Omental fat pad (tissue), 4 donors: ENCODE data around the gene TEPSIN. TPM values are rescaled to one million over a fixed set of nuclear protein-coding genes. Genes with fewer than 3 reads are reported as not detected.

Experiments
- ATAC-seq: fragments of 150-250 bp; one replicate; pipeline ENCODE4 v1.9.1; 2016; ENCODE audit warnings: mild to moderate bottlenecking, moderate library complexity; ENCODE audit not compliant: low FRiP score
- DNase-seq: peaks from one replicate; pipeline ENCODE4 v3.0.0-alpha.2; 2019; ENCODE audit warnings: low spot score
- total RNA-seq, 4 donors: library from RNA; depleted of rRNA; stranded (reverse); fragments of >200 nt; gene quantifications; one replicate each; pipeline ENCODE4 v1.1.0, GENCODE V29; 2016
- TF ChIP-seq, protein P1 (sequence below), 3 donors: fragments of 450-650 bp; IDR thresholded peaks; one replicate each; pipeline ENCODE4 v1.5.1; 2016 to 2017; ENCODE audit warnings: antibody characterized with exemption in 3 of 3, mild to moderate bottlenecking in 3 of 3, moderate library complexity in 2 of 3

Gene TEPSIN
- total RNA-seq, 4 donors from 2014 or later, result 15.1 to 56.1 (median 33.2) TPM

DNA sequence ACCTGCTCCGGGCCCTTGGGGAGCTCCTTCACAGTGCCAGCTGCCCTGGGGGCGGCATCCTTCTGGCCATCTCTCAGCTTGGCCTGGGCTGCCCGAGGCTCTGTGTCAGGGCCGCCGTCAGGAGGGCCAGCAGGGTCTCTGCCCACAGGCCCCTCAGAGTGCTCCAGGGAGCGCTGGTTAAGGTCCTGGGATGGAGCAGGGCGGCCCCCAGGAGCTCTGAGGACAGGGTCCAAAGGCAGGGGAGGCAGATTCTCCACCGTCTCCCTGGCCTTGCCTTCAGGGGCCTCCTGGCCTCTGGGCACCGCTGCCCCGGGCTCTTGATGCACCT is 7.5 kb upstream of the TEPSIN start:
- DNase-seq (no peak), ATAC-seq (no peak)
- TF ChIP-seq, protein P1, sequence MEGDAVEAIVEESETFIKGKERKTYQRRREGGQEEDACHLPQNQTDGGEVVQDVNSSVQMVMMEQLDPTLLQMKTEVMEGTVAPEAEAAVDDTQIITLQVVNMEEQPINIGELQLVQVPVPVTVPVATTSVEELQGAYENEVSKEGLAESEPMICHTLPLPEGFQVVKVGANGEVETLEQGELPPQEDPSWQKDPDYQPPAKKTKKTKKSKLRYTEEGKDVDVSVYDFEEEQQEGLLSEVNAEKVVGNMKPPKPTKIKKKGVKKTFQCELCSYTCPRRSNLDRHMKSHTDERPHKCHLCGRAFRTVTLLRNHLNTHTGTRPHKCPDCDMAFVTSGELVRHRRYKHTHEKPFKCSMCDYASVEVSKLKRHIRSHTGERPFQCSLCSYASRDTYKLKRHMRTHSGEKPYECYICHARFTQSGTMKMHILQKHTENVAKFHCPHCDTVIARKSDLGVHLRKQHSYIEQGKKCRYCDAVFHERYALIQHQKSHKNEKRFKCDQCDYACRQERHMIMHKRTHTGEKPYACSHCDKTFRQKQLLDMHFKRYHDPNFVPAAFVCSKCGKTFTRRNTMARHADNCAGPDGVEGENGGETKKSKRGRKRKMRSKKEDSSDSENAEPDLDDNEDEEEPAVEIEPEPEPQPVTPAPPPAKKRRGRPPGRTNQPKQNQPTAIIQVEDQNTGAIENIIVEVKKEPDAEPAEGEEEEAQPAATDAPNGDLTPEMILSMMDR (IDR thresholded peaks at IDR 0.05), result no peak

DNA sequence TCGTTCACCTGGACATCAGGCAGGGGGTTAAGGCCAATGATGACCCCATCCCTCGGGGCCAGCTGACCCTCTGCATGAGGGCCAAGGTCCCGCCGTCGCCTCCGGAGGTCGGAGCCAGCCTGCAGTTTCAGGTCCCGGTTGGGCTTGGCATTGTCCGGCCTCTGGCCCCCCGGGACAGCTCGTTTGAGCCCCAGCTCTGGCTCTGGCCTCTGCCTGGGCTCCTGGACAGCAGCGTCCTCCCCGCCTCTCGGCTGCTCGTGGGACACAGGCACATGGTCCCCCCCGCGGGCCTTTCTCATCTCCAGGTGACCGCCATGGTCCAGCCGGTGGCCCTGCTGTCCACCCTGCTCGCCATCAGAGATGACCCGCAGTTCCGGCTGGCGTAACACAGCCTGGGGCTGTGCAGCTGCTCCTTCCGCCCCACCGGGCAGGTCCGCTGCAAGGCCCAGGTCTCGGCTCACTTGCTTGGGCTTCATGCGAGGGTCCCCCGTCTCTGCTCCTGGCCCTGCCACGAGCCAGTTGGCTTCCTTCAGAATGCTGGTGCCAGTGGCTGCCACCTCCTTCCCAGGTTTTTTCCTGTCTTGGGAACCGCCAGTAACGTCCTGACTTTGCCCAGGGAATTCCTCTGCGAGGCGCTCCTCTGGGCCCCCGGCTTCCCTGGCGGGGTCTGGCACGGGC is 6.9 kb upstream of the TEPSIN start:
- TF ChIP-seq, protein P1 (IDR thresholded peaks at IDR 0.05), result no peak
- no peak for ATAC-seq
- no peak for DNase-seq

DNA sequence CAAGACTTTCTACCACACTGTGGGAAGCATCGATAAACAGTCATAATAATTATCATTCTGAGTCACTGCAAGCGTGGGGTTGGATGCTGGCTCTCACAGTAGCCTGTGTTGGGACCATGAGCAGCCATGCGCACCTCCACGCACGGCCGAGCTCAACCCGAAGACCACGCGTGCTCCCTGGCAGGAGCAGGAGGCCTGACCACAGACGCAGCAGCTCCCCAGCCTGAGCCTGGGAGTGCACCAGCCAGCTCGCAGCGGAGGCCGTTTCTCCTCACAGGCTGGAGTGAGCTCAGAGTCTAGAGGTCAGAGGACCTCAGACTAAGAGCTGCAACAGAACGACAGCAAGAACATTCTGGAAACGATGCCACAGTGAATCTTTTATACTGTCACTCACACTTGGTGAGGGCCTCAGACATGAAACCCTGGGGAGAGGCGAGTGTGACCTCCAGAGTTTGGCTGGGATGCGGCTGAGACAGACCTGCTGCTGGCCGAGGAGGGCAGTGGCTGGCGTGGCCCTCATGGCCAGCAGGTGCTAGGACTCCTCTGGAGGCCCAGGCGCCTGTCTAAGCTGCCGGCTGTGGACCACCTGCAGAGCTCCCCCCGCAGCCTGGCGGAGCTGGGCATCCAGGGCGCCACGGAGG is 6.3 kb upstream of the TEPSIN start:
- TF ChIP-seq, protein P1 (IDR thresholded peaks at IDR 0.05), result no peak
- DNase-seq (no peak), ATAC-seq (no peak)

GRCh38 chr17:81244358-81245023 is 5.6 kb upstream of the TEPSIN start:
- TF ChIP-seq, protein P1 (IDR thresholded peaks at IDR 0.05), result no peak
- DNase-seq (no peak), ATAC-seq (no peak)

GRCh38 chr17:81243333-81243664 is 4.4 kb upstream of the TEPSIN start:
- no peak for DNase-seq
- no peak for ATAC-seq
- TF ChIP-seq, protein P1 (IDR thresholded peaks at IDR 0.05), result no peak

GRCh38 chr17:81242421-81243332 is 3.8 kb upstream of the TEPSIN start:
- no peak for ATAC-seq
- no peak for DNase-seq
- TF ChIP-seq, protein P1 (IDR thresholded peaks at IDR 0.05), result no peak
